Retinal pigment epithelial cell (primary cell): Measurements from ENCODE around the gene SHC4.
"Not testable (repeated sequence)": the region's sequence is repeated elsewhere in the genome, so short reads cannot be mapped to it uniquely, and the experiment has no call there.

Experiments used
- DNase-seq: peaks from one replicate; pipeline ENCODE4 v3.0.0-alpha.2; 2010; ENCODE audit warnings: low read depth
- H3K4me3 ChIP-seq: 2 replicates; pipeline ENCODE4 v1.5.1; 2011; ENCODE audit warnings: mild to moderate bottlenecking, low read length, control low read depth, moderate library complexity
- CTCF ChIP-seq: conservative IDR thresholded peaks from 2 replicates; pipeline ENCODE4 v1.5.1; 2011; ENCODE audit warnings: low read depth, low read length, control low read depth, inconsistent platforms

The SHC4 gene

GRCh38 chr15:48861813-48862431, 101.8 kb downstream of the SHC4 start:
- TF ChIP-seq CTCF = peak; percentile 86
- no peak overlapping the region for H3K4me3 ChIP-seq
- DNase-seq = peak; percentile 33

GRCh38 chr15:48859426-48859825, 104.3 kb downstream of the SHC4 start:
- H3K4me3 ChIP-seq = no peak overlapping the region
- no peak for DNase-seq
- TF ChIP-seq CTCF = no peak

GRCh38 chr15:48858401-48858800, 105.3 kb downstream of the SHC4 start:
- H3K4me3 ChIP-seq = no peak overlapping the region
- DNase-seq = no peak

GRCh38 chr15:48856942-48857341, 106.8 kb downstream of the SHC4 start:
- no peak overlapping the region for H3K4me3 ChIP-seq
- DNase-seq = no peak
- TF ChIP-seq CTCF = no peak

More at GRCh38 chr15:48858401-48858800, 105.3 kb downstream of the SHC4 start:
- TF ChIP-seq CTCF = no peak

- no peak for DNase-seq
- no peak overlapping the region for H3K4me3 ChIP-seq
- TF ChIP-seq CTCF = peak; percentile 67
Measured at GRCh38 chr15:48855501-48856440, 107.9 kb downstream of the SHC4 start.

GRCh38 chr15:48854434-48854833, 109.3 kb downstream of the SHC4 start:
- DNase-seq = not testable (repeated sequence)

GRCh38 chr15:48851956-48852355, 111.8 kb downstream of the SHC4 start:
- DNase-seq = no peak
- H3K4me3 ChIP-seq = no peak overlapping the region
- TF ChIP-seq CTCF = no peak

More at GRCh38 chr15:48854434-48854833, 109.3 kb downstream of the SHC4 start:
- H3K4me3 ChIP-seq = not testable (repeated sequence)
